Measurements from ENCODE around the gene ANKRD53.

The ANKRD53 gene

GRCh38 chr2:70944111-70944690 lies 34.2 kb upstream of the ANKRD53 start:
- no peak for DNase-seq

GRCh38 chr2:70946832-70947442 lies 31.5 kb upstream of the ANKRD53 start:
- DNase-seq: peak; percentile 48

GRCh38 chr2:70947556-70948184 lies 30.8 kb upstream of the ANKRD53 start:
- DNase-seq: peak; percentile 42

- peak; percentile 71 for DNase-seq
Observed at GRCh38 chr2:70948337-70949003, 30.0 kb upstream of the ANKRD53 start.

- DNase-seq: no peak
Observed at GRCh38 chr2:70949086-70949485, 29.3 kb upstream of the ANKRD53 start.

GRCh38 chr2:70954886-70955285 lies 23.5 kb upstream of the ANKRD53 start:
- no peak for DNase-seq

- DNase-seq: no peak
Observed at GRCh38 chr2:70956141-70956540, 22.3 kb upstream of the ANKRD53 start.

GRCh38 chr2:70957798-70958197 lies 20.6 kb upstream of the ANKRD53 start:
- no peak for DNase-seq

- DNase-seq: no peak
Observed at GRCh38 chr2:70958759-70959158, 19.7 kb upstream of the ANKRD53 start.

- DNase-seq: no peak
Observed at GRCh38 chr2:70959271-70959761, 19.1 kb upstream of the ANKRD53 start.

- no peak for DNase-seq
Observed at GRCh38 chr2:70959851-70960832, 18.3 kb upstream of the ANKRD53 start.

GRCh38 chr2:70960833-70961647 lies 17.4 kb upstream of the ANKRD53 start:
- DNase-seq: no peak

- no peak for DNase-seq
Observed at GRCh38 chr2:70961648-70961994, 16.8 kb upstream of the ANKRD53 start.

GRCh38 chr2:70962211-70962884 lies 16.1 kb upstream of the ANKRD53 start:
- no peak for DNase-seq

- no peak for DNase-seq
Observed at GRCh38 chr2:70962885-70963878, 15.2 kb upstream of the ANKRD53 start.

- DNase-seq: no peak
Observed at GRCh38 chr2:70964133-70964532, 14.3 kb upstream of the ANKRD53 start.

GRCh38 chr2:70964596-70965386 lies 13.6 kb upstream of the ANKRD53 start:
- peak; percentile 61 for DNase-seq

- DNase-seq: no peak
Observed at GRCh38 chr2:70965506-70965905, 12.9 kb upstream of the ANKRD53 start.

GRCh38 chr2:70966681-70967080 lies 11.7 kb upstream of the ANKRD53 start:
- DNase-seq: no peak
